HG03108 (cell line): ENCODE results near the gene CBX2.
"Not testable (repeated sequence)": the region's sequence is repeated elsewhere in the genome, so short reads cannot be mapped to it uniquely, and the experiment has no call there.

ENCODE experiments used
- ATAC-seq: cut with Tn5 transposase; IDR thresholded peaks from one replicate; pipeline ENCODE4 v1.9.1; 2021; ENCODE audit warnings: moderate library complexity; ENCODE audit not compliant: unreplicated experiment

The CBX2 gene

DNA sequence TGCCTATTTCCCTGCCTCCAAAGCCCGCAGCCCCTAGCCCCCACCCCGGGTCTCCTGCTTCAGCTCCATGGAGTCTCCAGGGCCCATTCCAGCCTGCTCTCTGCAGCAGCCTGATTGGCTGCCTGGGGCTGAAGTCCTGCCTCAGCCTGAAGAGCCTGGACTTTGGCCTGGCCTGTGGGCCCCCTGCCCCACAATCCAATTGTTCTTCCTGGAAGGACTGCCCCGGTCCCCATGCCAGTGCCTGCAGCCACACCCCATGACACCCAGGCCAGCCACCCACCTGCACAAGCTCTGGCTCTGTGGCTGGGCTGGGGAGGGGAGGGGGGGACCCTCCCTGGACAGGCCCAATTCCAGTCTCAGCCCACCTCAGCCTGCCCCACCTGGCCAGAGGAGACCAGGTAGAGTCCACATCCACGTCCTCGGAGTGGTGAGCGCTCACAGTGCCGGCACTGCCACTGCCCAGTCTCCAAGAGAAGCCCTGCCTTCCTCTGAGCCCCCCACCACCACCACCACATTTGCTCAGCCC lies 34.9 kb upstream of the CBX2 start:
- ATAC-seq: no peak

DNA sequence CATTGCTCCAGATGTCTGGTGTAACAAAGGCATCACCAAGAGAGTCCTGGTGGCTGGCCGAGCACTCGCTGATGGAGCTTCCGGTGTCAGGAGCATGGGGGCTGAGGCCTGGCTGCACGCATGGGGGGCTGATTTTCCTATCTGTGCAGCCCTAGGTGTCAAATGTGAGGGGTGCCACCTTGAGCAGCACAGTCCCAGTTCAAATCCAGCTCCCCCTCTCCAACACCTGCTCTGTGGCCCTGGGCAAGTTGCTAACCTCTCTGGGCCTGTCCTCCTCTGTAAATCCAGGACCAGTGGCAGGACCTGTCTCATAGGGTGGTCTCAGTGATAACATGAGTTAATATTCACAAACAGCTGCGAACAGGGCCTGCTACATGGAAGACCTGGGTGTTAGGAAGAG lies 34.3 kb upstream of the CBX2 start:
- no peak for ATAC-seq

DNA sequence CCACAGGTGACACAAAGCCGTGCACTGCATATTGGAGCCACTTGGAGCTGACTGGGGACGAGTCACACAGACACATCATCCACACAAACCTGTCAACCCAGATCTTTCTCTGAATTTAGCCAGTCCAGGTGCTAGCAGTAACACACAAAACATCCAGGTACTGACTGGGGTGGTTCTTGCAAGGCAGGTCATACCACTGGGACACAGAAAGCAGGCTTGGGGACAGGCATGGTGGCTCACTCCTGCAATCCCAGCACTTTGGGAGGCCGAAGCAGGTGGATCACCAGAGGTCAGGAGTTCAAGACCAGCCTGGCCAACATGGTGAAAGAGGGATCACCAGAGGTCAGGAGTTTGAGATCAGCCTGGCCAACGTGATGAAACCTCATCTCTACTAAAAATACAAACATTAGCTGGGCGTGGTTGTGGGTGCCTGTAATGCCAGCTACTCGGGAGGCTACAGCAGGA lies 32.3 kb upstream of the CBX2 start:
- ATAC-seq: no peak

DNA sequence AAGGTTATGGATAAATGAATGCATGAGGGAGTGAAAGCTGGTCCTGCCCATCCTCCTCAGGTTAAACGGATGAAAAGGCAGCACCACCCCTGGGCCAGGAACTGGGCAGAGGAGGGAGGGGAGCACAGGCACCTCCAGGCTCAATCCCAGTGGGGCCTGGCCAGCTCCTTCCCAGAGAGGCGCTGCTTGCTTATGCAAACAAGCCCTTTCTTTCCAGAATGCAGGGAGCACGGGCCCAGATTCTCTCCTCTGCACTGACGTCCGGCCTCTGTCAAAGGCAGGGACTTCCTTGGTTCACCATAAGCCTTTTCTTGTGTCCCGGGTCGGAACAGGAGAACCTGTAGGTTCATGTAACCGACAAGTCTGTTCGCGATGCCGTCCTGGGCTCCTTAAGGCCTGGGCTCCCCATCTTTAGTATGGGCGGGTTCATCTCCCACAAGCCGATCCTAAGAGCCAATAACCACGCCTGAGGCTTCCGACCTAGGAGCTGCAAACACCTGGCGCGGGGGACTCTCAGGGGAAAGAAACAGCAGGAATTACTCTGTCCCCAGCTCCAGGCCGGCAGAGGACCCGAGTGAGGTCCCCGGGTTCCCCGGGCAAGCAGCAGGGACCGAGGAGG lies 30.9 kb upstream of the CBX2 start:
- no peak for ATAC-seq

DNA sequence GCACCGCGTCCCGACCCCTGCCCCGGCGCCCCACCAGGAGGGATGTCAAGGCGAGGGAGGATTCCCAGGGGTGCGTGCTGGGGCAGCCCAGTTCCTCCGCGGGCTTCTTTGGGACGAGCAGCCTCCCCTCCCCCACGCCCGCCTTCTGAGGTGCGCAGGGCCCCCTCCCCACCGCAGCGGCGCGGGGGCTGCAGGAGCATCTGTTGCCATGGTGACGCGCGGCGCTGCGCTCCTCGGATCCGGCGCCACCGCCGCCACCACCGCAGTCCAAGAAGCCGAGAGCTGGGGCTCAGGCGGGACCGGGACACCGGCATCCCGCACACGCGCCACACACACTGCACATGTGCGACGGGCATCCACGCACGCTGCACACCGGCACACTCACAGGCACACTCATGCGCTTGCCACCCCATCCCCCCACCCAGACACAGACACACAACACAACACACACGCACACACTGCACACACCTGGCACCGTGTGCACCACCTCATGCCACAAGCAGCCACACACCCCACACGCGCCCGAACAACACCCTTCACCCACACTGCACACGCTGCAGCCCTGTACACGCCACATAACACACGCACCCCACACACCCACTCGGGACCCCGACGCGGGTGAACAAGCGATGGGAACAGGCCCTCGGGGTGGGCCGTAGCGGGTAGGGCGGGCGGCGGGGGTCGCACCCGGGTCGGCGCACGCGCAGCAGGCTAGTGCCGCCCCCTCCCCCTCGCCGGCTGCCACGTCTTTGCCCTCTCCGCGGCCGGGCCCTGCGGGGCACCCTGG lies 30.2 kb upstream of the CBX2 start:
- no peak for ATAC-seq

DNA sequence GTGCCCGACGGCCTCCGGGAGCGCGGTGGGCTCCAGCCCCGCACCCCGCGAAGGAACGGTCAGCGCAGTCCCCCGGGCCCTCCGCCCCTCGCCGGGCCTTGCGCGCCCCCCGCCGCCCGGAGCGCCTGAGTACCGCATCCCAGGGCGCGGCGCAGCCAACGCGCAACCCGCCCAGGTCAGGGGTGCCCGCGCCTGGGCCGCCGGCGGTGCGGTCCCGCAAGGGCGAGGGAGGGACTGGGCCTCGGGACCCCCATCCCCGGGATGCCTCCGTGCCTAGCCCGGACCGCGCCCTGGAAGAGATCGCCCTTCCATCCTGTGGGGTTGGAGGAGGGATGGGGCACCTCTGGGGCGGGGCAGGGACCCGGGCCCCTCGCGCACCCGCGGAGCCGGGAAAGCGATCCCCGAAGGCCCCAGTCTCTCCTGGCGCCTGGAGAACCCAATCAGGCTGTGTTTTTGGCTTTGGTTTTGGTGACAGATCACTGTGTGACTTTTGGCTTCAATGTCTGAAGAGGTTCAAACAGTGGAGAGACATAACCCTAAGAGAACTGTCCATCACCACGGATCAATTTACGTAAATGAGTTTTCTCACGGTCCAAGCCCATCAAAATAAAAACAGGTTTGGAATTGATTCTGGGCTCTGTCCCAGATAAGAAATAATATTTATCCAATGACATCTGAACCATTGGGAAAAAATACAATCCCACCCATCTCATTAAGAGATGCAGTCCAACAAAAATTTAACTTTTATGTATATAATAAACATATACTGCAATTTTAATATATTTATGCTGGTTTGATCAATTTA lies 29.5 kb upstream of the CBX2 start:
- no peak for ATAC-seq

DNA sequence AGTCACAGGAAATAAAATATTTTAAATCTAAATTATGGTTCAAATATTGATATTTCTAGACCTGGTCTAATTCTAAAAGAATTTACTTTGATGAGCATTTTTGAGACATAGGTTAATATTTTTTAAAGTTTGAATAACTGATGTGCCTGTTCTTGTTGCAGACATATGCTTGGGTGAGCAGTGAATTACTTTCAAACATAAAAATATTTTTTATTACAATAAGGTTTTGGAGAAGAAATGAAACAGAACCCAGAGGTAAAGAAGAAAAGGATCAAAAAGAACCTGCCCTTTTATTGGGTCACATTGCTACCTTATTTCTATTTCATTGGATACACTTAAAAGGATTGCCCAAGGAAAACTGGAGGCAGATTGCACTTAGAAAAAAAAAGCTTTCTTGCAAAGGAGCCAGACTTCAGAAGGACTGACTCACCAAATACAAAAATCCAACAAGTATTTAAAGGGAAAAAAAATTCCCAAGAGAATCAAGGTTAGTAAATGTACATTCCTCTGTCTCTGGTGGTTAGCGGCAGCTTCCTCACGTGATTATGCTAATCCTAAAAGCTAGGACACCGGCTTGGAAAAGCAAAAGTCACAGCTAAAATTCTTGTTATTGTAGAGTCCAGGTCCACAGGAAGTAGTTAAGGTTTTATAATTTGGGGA lies 28.7 kb upstream of the CBX2 start:
- no peak for ATAC-seq

DNA sequence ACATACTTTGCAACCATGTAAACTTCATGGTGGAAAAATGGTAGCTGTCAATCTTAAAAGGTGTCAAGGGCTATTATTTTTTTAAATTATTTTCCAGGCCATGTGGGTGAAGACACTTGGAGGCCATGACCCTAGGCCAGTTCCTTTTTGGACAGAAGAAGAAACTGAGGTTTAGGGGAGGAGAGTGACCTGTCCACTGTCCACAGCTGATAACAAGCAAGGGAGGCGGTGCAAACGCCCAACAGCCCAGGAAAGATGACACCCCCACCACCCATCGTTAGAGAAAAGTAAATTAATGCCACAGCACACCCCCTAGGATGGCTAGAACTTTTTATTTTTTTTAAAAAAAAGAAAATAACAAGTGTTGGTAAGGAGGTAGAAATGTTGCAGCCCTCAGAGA lies 28.0 kb upstream of the CBX2 start:
- no peak for ATAC-seq

DNA sequence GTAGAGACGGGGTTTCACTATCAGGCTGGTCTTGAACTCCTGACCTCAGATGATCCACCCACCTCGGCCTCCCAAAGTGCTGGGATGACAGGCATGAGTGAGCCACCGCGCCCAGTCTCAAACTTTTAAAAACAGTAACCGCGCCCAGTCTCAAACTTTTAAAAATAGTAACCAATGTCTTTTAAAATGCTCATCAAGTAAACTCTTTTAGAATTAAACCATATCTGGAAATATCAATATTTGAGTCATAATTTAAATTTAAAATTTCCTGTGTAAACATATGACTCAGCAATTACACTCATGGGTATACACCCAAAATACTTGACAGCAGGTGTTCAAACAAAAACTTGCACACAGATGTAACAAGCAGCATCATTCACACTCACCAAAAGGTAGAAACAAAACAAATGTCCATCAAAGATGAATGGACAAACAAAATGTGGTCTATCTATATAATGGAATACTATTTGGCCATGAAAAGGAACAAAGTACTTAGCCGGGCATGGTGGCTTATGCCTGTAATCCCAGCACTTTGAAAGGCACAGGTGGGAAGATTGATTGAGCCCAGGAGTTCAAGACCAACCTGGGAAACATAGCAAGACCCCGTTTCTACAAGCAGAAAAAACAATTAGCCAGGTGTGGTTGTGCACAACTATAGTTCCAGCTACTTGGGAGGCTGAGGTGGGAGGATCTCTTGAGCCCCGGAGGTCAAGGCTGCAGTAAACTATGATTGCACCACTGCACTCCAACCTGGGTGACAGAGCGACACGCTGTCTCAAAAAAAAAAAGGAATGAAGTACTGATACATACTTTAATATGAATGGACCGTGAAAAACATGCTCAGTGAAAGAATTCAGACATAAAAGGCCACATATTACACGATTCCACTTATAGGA lies 27.1 kb upstream of the CBX2 start:
- ATAC-seq: no peak

DNA sequence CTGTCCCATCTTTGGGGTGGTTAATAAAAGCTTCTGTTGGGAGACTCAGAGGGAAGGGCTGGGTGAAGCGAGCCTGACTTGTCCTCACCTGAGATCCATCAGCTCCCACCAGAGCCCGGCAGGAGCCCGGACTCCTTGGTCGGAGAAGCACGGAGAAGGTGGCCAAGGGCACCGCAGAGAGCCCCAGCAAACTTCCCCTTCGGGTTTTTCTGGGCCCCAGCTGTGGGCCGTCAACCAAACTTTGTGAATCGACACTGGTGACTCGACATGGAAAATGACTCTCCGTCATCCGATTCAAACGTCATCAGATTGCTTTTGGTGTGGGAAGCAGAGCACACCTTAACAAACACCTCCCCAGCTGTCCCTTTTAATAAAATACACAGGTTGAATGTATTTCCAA lies 25.8 kb upstream of the CBX2 start:
- no peak for ATAC-seq

DNA sequence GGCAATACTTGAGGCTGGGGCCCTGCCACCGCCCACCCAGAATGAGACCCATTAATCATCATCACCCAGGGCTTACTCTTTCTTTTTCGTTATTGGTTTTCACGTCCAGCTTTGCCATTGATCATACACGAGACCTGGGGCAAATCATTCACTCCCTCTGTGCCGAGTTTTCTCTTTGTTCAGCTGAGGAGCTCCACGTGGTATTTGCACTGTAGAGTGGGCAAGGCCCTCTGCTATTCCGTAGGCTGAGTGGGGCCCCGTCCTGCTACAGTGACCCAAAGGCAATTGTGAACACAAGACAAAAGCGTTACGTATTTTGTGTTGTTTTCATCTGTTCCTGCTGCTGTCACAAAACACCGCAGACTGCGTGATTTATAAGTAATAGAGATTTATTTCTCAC lies 23.6 kb upstream of the CBX2 start:
- ATAC-seq: no peak

DNA sequence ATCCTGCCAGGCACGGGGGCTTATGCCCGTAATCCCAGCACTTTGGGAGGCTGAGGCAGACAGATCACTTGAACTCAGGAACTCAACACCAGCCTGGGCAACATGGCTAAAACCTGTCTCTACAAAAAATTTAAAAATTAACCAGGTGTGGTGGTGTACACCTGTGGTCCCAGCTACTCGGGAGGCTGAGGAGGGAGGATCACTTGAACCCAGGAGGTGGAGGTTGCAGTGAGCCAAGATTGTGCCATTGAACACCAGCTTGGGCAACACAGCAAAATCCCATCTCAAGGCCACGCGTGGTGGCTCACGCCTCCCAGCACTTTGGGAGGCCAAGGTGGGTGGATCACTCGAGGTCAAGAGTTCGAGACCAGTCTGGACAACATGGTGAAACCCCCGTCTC lies 23.0 kb upstream of the CBX2 start:
- ATAC-seq: not testable (repeated sequence)

DNA sequence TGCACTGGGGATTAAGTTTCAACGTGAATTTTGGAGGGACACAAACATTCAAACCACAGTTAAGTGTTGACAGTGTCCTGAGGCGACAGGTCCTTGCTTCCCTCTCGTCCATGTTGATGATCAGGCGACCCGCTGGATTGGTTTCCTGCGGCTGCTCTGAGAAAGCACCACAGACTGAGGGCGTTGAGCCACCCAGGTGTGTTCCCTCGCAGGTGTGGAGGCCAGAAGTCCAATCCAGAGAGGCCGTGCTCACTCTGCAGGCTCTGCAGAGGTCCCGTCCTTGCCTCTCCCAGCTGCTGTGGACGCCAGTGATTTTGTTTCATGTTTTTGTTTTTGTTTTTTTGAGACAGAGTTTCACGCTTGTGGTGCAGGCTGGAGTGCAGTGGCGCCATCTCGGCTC lies 22.4 kb upstream of the CBX2 start:
- ATAC-seq: no peak

DNA sequence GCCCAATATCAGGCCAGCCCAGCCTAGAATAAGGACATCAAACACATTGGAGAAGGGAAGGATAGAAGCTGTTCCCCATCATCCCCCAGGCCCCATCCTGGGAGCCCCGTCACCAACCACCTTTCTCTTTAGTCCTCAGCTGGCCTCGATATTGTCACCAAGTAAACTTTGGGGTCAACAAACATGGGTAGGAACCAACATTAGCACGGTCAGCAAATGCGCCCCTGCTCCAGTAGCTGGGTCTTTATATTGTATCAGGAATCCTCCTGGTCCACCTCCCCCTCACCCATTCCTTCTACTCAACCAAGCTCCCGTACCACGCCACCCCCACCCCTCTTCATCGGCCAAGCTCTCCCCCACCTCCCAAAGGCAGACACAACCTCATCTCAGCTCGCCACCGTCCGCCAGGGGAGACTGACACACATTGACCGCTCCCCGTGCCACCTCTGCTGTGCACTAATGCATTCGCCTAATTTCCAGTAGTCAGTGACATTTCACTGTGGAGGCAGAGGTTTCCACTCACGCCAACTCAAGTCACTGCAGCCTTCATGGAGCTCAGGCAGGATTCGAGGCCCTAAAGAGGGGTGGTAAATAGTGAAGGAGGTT lies 20.7 kb upstream of the CBX2 start:
- no peak for ATAC-seq

DNA sequence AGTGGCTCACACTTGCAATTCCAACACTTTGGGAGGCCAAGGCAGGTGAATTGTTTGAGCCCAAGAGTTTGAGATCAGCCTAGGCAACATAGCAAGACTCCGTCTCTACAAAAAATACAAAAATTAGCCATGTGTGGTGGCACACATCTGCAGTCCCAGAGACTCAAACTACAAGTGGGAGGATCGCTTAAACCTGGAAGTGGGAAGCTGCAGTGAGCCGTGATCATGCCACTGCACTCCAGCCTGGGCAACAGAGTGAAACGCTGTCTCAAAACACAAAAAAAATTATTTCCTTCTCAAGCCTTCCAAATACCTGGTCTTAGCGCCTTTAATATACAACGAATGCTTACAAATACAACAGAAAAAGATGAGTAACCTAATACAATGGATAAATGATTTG lies 19.7 kb upstream of the CBX2 start:
- no peak for ATAC-seq

DNA sequence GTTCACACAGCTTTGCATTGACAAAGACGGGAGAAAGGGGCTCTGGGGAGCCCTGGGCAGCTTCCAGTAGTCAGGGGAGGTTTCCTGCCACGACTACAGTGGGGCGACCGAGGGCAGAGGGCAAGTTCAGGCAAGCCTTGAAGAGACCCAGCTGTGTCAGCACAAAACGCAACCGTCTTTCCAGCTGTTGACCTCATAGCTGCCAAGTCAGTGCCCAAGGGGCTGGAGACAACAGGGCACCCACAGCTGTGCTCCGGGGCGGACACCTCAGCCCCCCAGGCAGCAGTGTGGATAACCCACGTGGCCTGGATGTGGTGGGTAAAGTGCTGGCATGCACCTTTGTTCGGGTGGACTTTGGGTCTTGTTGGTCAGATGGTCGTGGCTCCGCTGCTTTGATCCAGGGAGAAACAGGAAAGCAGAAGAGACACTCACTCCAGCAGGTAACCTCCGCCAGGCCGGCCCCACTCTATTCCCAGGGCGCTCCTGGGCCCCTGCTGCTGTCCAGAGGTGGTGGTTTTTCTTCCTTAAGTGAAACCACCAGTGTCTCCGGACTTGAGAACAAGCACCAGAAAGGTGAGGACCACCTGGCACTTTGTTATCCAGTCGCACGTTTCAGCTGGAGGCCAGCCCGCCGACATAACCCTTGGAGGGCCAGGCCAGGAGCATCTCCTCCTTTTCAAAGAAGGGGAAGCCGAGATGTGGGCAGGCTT lies 17.6 kb upstream of the CBX2 start:
- no peak for ATAC-seq

DNA sequence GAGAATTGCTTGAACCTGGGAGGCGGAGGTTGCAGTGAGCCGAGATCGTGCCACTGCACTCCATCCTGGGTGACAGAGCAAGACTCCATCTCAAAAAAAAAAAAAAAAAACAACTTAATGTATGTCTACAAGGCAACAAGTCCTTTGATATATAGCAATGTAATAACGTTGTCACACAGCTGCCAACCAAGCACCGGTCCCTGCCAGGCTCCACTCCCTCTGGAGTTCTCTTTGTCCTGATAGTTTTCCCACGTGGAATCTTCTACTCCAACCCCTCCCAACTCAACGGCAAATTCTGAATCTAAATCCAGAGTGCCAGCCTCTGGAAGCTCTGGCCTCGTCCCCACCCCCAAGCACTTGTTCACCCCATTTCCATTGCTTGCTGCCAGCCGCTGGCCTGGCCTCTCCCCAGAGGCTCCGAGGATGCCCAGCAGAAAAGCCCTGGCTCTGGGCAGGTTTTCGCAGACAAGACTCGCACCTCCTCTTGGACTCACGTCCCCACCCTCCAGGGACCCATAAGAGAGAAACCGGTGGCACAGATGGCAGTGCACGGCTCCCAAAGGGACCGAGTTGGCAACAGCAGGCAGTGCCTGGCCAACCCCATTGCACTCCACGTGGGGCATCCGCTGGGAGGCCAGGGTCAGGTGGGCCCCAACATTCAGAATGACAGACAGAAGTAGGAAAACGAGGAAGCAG lies 15.9 kb upstream of the CBX2 start:
- no peak for ATAC-seq

DNA sequence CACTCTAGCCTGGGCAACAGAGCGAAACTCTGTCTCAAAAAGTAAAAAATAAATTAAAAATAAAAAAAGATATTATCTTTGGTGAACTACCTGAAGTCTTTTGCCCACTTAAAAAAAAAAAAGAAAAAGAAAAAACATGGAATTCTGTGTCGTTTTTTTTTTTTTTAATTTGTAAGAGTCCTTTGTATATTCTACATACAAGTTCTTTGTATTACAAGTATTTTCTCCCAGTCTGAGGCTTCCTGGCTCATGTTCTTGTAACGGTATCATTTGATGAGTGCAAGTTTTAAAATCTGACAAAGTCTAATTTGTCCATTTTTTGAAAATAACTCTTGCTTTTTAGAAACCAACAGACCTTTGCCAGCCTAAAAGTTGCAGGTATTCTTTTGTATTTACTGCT lies 12.2 kb upstream of the CBX2 start:
- no peak for ATAC-seq
